HG03354 (cell line): ENCODE data around the gene BRIP1.

Experiments used
- ATAC-seq: cut with Tn5 transposase; IDR thresholded peaks from one replicate; pipeline ENCODE4 v1.9.1; 2021; ENCODE audit warnings: mild to moderate bottlenecking; ENCODE audit not compliant: unreplicated experiment, poor library complexity, severe bottlenecking

BRIP1 gene

GRCh38 chr17:61648587-61648986 lies 214.7 kb downstream of the BRIP1 start:
- ATAC-seq = no peak

- ATAC-seq = no peak
These were observed 216.3 kb downstream of the BRIP1 start for GRCh38 chr17:61647047-61647446.

GRCh38 chr17:61646482-61646881 lies 216.8 kb downstream of the BRIP1 start:
- no peak for ATAC-seq

- ATAC-seq = no peak
These were observed 217.4 kb downstream of the BRIP1 start for GRCh38 chr17:61645920-61646319.

GRCh38 chr17:61644800-61645774 lies 218.2 kb downstream of the BRIP1 start:
- no peak for ATAC-seq

- no peak for ATAC-seq
These were observed 220.6 kb downstream of the BRIP1 start for GRCh38 chr17:61642768-61643167.

GRCh38 chr17:61641715-61642114 lies 221.6 kb downstream of the BRIP1 start:
- ATAC-seq = no peak

GRCh38 chr17:61641084-61641483 lies 222.2 kb downstream of the BRIP1 start:
- ATAC-seq = no peak

GRCh38 chr17:61639818-61640217 lies 223.5 kb downstream of the BRIP1 start:
- ATAC-seq = no peak

- no peak for ATAC-seq
These were observed 225.2 kb downstream of the BRIP1 start for GRCh38 chr17:61638087-61638486.

GRCh38 chr17:61635913-61636432 lies 227.4 kb downstream of the BRIP1 start:
- ATAC-seq = no peak

GRCh38 chr17:61634942-61635538 lies 228.3 kb downstream of the BRIP1 start:
- no peak for ATAC-seq

- ATAC-seq = no peak
These were observed 229.3 kb downstream of the BRIP1 start for GRCh38 chr17:61634011-61634539.

- ATAC-seq = no peak
These were observed 230.5 kb downstream of the BRIP1 start for GRCh38 chr17:61632826-61633225.

- ATAC-seq = no peak
These were observed 231.5 kb downstream of the BRIP1 start for GRCh38 chr17:61631800-61632199.
